LNCAP (cell line): Measurements from ENCODE around the gene PC.

ENCODE experiments used
- CTCF ChIP-seq: fragments of 450-650 bp; IDR thresholded peaks from 2 replicates; pipeline ENCODE4 v1.5.1; 2017; ENCODE audit warnings: mild to moderate bottlenecking

PC gene

DNA sequence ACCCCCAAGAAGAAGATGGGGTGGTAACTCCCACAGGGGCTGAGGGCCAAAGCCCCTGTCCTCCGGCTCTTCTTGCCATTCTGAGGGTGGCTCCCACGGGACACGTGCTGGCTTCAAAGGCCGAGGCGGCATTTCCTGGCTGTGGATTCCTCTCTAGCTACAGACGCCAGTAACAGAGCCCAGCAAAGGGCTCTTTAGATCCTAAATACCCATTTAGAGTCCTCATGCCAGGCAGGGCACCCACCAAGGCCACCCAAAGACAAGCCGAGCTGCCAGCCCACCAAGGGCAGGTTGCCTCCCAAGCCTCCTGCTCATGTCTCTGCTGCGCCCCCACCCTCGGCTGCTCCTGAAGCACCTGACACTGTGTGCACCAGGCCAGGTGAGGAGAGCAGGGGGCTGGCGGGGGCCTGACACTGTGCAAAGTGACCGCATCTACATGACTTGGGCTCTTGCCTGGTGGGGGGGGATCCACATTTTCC, 95.6 kb downstream of the PC start:
- no peak for TF ChIP-seq CTCF

GRCh38 chr11:66861774-66862558, 96.2 kb downstream of the PC start:
- TF ChIP-seq CTCF = no peak

DNA sequence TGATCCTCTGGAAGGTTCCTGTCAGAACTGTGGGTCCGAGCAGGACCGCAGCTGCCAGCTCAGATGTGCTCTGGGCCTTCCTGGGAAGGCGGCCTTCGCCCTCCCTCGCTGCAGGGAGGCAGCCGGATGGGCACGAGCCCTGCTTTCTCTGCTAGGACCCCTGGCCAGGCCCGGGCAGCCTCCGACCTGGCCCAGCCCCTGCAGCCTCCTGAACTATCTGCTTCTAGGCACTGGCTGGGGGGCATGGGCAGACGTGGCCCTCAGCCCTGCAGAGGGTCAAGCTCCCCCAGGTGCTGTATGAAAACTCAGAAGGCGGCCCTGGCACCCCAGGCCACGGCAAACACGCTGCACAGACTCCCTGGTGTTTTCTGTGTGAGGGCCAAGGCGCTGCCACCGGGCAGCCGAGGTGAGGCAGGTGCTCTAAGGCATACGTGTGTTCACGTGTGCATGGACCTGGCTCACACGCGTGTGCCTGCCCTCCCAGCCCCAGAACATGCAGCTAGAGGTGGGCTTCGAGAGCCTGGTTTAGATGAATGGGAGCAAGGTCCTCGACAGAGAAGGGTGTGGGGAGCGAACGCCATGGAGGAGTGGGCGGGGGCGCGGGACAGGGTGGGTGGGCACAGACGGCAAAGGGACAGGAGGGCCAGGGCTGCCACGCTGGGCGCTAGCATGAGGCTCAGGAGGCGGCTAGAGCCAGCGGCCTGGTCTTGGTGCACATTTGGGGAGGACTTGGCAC, 97.0 kb downstream of the PC start:
- TF ChIP-seq CTCF = no peak

DNA sequence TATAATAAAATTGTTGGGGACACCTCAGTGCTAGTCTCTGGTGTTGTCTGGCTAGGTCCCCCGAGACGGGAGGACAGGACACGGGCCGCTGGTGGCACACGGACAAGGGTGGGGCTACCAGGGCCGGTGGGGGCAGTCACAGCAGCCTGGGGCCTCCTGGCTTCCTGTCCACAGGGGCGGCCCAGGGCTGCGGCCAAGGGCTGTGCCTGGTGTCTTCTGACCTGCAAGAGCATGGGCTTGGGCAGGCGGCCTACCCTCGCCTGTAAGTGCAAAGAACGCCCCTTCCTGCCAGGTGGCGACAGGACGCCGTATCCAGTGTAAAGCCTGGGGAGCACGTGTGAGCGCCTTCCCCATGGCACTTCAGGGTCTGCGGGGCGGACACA, 97.7 kb downstream of the PC start:
- no peak for TF ChIP-seq CTCF

GRCh38 chr11:66859686-66860448, 98.3 kb downstream of the PC start:
- no peak for TF ChIP-seq CTCF

GRCh38 chr11:66858939-66859685, 99.1 kb downstream of the PC start:
- no peak for TF ChIP-seq CTCF
